GM19463 (cell line): ENCODE data around the gene FAM50B.

ENCODE experiments used
- ATAC-seq: cut with Tn5 transposase; IDR thresholded peaks from one replicate; pipeline ENCODE4 v1.9.1; 2021; ENCODE audit warnings: mild to moderate bottlenecking, moderate library complexity; ENCODE audit not compliant: unreplicated experiment

FAM50B gene

DNA sequence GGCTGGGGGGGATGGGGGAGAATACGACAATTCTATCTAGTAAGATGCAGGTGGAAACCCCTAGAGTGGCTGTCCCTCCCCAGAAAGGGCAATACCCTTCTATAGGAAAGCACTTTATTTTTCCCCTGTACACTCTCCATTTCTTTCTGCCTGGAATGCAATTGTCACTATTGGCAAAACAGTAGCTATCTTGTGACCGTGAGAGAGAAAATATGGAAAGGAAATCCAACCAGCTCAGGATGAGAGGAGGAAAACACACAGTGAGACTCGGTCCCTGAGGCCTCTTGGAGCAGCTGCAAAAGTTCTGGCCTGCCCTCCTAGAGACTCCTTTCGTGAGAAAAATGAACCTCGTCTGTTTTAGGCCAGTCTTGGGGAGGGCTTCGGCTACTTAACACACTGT is 43.4 kb downstream of the FAM50B start:
- no peak for ATAC-seq

DNA sequence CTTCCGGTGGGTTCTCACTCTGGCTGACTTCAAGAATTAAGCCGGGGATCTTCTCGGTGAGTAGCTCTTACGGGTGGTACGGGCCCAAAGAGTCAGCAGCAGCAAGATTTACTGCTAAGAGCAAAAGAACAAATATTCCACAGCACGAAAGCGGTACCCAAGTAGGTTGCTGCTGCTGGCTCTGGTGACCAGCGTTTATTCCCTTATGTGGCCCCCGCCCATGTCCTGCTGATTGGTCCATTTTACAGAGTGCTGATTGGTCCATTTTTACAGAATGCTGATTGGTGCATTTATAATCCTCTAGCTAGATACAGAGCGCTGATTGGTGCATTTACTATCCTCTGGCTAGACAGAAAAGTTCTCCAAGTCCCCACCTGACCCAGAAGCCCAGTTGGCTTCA is 44.3 kb downstream of the FAM50B start:
- no peak for ATAC-seq

DNA sequence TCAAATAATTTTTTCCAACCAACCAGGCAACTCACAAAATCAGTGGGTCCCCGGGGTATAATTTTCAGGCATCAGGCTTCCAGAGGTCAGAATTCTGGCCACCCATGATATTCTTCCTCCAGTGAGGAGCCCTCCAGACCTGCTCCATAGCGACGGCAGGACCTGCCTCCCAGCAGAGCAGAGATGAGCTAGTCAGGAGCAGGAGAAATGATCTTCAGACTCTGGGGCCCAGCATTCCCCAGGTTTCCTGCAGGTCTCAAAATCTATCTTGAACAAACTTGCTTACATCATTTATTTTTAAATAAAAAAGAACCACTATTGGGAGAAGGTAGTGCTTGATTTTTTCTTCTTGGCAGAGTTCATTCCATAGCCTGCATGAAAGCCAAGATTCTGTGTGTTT is 44.7 kb downstream of the FAM50B start:
- ATAC-seq = no peak

DNA sequence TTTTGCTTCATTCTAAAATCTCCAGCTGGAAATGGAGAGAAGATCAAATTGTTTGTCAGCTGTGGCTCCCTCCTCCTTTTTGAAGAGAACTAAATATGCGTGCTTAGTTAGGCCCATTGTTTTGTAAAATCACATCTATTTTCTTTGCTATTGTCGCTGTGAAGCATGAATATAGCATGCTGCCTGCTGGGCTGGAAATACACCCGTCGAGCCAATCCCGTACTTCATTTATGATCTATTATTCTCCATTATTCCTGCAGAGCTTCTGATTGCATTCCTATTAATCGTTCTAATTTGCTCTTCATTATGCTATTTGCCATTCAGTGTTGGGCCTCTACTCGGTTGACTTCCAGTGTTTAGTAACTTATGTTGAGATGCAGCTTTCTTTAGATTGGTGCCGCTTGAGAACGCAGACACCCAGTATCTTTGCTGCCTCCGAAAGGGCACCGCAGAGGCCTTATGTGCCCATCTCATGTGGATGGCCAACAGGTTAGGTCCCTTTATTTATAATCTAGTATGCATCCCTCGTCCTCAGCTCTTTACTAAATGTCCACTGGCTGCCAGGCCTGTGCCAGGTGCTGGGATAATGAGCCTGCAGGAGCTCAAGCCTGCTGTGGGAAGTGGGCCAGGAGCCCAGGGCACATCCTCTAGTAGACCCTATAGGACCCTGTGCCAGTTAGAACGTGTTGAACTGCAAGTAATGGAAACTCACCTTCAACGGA is 45.6 kb downstream of the FAM50B start:
- ATAC-seq = no peak

DNA sequence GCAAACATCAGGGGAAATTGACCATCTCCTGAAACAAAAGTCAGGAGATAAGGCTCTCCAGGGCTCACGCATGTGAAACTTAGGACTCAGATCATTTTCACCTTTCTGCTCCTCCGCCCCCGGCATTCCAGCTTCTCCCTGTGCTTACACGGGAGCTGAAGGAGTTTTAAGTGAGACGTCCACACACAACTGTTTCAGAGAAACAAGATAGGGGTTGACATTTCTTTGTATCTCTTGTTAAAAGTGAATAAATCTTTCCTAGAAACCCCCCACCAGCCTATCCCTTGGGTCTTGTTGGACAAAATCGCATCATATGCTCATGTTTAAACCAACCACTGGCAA is 46.1 kb downstream of the FAM50B start:
- no peak for ATAC-seq

DNA sequence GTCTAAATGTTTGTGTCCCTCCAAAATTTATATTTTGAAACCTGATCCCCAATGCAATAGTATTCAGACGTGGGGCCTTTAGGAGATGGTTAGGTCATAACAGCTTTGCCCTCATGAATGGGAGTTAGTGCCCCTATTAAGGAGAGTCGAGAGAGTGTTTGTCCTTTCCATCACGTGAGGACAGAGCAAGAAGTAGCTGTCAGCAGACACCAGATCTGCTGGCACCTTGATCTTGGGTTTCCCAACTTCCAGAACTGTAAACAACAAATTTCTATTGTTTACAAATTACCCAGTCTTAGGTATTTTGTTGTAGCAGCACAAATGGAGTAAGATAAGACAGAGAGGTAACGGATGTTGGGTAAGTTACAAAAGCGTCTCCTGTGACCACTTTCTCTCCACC is 46.6 kb downstream of the FAM50B start:
- no peak for ATAC-seq

DNA sequence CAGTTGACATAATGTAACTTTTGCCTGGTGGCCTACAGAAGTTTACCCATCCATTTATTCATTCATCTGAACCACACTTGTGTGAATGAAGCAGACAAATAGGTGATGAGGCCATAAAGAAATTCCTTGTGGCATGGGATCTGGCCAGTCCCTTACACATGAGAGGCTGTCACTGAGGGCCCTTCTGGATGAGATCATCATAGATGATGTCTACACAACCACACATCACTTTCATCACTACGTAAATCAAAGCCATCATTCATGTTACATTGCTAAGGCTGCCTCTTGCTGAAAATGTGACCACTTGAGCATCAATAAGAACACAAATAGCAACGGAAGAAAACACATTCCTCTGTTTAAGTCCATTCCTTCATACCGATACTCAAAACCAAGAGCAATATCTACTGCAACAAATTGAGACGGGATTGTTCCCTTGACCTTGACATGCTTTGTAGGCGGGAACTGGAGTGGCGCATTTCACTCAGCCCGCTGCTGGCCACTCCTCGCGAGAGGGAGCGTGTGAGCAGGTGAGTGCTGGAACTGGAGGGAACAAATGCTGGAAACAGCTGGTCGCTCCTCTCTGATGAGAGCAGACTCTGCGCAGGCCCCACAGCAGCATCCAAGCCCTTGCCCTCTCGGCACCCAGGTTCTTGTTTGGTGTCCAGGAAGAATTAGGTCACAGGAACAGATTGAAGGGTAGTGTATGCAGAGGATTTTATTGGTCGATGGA is 49.3 kb downstream of the FAM50B start:
- no peak for ATAC-seq

DNA sequence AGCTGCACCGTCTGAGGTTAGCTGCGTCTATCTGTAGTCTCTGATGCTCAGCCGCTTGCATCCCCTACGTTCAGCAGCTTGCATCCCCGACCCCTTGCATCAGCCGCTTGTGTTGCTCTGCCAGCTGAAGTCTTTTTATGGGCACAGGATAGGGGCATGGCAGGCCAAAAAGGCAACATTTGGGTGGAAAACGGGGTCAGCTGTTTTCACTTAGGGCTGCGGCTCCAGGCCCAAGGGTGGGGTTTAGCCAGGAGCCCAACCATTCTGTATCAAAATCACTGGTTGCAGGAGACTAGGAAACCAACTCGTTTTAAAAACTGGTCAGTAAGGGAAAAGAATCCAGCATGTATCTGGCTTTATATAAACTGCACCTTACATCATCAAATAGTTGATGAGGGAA is 49.9 kb downstream of the FAM50B start:
- ATAC-seq = no peak

DNA sequence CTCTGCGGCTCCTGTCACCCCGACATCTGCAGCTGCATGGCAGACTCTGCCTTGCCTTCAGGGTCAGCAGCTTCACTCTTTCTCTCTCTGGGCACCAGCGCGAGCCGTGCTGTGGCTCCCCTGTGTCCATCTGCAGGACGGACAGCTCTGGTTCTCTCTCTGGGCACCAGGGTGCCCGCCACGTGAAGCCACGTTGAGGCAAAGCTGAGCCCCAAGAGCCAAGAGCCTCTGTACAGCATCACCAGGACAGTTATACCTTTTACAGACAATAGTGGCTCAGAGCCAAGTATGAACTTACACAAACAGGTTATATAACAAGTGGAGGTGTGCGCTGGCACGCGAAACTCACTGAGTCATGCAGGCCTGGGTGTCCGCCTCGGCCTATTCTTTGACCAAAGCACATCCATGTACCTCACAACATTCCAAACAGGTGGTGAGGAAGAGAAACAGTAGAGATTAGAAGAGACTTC is 50.8 kb downstream of the FAM50B start:
- ATAC-seq = no peak
